ENCODE measurements around the gene LILRA5.

DNA sequence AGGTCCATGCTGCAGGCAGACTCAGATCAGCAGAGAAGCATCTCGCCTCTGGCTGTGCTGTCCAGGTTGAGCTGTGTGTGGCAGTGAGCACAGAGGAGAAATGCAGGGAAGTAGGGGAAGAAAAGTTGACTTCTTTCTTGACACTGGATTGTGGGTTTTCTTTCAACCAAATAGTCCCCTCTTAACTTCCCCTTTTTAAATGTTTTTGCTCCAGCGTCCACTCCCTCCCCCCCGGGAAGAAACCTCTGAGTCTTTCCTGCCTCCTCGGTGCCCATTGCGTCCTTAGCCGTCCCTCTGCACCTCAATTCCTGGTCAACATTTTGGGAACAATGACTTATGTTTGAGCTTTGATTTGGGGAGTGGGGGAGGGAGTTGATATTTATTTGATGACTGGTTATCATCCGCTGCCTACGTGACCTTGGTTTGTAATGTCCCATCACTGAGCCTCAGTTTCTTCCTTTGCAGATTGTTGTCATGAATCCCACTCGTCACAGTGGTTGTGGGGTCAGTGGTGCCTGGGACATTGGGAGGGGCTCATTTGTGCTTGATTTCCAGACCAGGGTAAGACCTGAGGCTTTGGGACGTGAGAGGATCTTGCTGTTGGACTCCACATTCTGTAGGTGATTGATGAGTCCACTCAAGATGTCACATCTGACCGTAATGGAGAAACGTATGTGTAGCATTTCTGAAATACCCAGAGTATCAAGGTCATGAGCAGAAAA lies 31.8 kb downstream of the LILRA5 start, which contains the start of gene LILRB2:
- TF ChIP-seq, protein P1, sequence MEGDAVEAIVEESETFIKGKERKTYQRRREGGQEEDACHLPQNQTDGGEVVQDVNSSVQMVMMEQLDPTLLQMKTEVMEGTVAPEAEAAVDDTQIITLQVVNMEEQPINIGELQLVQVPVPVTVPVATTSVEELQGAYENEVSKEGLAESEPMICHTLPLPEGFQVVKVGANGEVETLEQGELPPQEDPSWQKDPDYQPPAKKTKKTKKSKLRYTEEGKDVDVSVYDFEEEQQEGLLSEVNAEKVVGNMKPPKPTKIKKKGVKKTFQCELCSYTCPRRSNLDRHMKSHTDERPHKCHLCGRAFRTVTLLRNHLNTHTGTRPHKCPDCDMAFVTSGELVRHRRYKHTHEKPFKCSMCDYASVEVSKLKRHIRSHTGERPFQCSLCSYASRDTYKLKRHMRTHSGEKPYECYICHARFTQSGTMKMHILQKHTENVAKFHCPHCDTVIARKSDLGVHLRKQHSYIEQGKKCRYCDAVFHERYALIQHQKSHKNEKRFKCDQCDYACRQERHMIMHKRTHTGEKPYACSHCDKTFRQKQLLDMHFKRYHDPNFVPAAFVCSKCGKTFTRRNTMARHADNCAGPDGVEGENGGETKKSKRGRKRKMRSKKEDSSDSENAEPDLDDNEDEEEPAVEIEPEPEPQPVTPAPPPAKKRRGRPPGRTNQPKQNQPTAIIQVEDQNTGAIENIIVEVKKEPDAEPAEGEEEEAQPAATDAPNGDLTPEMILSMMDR (conservative IDR thresholded peaks at IDR 0.05; ENCODE audit: low read depth, low read length): no peak
- TF ChIP-seq EZH2 (IDR thresholded peaks at IDR 0.05; ENCODE audit: borderline replicate concordance, low read depth, low read length, poor library complexity, severe bottlenecking): no peak
